Measurements from ENCODE around the gene POLN. TPM values are rescaled to one million over a fixed set of nuclear protein-coding genes. Genes with fewer than 3 reads are reported as not detected.

POLN gene
- total RNA-seq, 2 donors from 2014 or later = 3.8 to 15.2 TPM

DNA sequence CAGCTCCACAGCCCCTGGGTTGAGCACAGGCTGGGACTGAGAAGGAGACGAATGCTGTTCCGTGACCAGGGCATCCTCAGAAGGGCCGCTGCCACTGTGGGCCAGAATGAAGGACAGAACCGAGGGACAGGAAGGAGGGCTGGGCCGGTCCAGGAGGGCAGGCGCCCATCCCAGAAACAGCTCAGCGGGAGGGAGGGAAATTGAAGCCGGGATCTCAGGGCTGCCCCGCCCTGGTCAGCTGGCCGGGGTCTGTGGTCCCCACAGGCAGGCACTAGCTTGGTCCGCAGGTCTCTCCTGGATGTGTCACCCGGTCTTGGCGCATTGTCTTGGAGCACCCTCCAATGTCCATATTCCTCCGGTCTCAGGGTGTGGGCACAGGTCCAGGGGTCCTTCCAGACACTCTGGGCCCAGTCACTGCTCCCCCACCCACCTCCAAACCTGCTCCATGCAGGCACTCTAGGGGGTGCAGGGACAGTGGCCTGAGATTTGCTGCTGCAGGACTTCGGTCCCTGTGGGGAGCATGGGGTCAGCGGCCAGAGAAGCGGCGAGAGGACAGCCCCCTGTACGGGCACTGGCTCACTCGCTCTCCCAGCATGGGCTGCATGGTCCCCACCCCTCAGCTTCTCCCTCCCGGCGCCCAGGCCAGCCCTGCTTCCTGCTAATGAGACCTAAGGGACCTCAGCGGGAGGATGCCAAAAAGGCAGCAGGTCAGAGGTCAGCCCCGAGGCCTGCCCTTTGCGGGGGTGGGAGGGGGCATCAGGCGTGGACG is 43.9 kb upstream of the POLN start:
- intact Hi-C loops (cut with DNase I) = no loop called here
- no peak for DNase-seq (ENCODE audit: low spot score)

DNA sequence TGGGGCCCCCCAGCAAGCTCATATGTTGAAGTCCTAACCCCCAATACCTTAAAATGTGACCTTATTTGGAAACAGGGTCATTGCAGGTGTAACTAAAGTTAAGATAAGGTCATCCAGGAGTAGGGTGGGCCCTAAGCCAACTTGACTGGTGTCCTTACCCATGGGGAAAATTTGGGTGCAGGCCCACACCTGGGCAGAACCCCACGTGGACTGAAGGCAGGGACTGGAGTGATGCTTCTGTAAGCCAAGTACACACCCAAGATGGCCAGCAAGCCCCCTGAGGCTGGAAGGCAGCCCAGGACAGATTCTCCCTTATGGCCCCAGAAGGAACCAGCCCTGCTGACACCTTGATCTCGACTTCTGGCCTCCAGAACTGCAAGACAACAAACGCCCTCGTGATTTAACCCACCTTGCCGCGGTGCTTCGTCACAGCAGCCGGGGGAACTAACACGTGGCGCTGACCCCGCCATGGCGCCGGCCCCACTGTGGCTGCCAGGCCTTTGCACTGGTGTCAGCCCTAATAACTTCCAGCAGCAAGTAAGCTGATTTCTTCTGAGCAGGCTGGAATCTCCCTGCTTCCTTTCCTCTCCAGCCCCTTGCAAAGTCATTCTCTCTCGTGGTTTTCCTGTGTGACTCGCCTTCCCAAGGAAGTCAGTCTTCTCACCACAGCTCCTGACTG is 43.2 kb upstream of the POLN start:
- H3K4me3 ChIP-seq = no peak overlapping the region
- no peak for DNase-seq (ENCODE audit: low spot score)
- H3K9me3 ChIP-seq = no peaks in the 10 kb centered on the region
- TF ChIP-seq POLR2A (IDR thresholded peaks at IDR 0.05) (no peak), CTCF (IDR thresholded peaks at IDR 0.05) (no peak), POLR2AphosphoS5 (IDR thresholded peaks at IDR 0.05) (no peak)
- no peaks in the 10 kb centered on the region for H3K4me1 ChIP-seq (replicated peaks)
- no peaks in the 10 kb centered on the region for H3K36me3 ChIP-seq
- H3K27ac ChIP-seq = no peak overlapping the region
- H3K27me3 ChIP-seq (replicated peaks; ENCODE audit: insufficient read depth) = no peaks in the 10 kb centered on the region
- 86% methylated on average over 15 of the region's 15 CpGs for WGBS
- intact Hi-C loops (cut with DNase I) = no loop called here

More for the DNA sequence above, 43.9 kb upstream of the POLN start:
- TF ChIP-seq CTCF (IDR thresholded peaks at IDR 0.05) (no peak), POLR2A (IDR thresholded peaks at IDR 0.05) (no peak)
- no peaks in the 10 kb centered on the region for H3K27me3 ChIP-seq (replicated peaks; ENCODE audit: insufficient read depth)
- H3K36me3 ChIP-seq = no peaks in the 10 kb centered on the region
- no peak overlapping the region for H3K4me3 ChIP-seq
- no peaks in the 10 kb centered on the region for H3K4me1 ChIP-seq (replicated peaks)
- 85% methylated on average over 24 of the region's 27 CpGs for WGBS
- no peaks in the 10 kb centered on the region for H3K9me3 ChIP-seq
- H3K27ac ChIP-seq = no peak overlapping the region

DNA sequence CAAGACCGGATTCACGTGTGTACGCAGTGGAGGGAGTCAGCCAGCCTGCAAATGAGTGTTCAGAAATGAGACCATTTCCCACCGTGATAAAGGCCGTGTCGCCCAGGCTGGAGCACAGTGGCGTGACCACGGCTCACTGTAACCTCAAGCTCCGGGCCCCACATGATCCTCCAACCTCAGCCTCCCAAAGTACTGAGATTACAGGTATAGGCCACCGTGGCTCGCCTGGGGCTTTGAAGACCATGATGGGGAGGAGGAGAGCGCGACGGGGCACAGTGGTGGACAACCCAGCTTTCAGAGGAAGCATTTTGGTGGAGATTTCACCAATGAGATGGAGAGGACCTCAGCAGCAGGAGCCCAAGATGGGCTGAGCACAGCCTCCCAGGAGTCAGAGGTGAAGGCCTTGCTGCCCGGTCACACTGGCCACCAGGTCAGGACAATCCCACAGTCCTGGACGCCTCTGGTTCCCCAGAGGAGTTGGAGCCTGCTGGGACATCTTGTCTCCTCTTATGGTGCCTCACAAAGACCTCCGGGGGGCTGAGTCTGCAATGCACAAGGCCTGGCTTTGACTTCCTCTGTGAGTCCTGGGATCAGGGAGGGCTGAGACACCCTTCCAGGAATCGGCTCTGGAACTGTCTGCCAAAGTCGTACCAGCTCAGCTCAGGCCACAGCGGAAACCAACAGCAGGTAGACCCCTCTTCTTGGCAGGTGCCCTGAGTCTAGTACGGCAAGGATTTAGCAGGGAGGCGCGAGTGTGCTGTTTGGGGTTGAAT is 42.4 kb upstream of the POLN start:
- no peak overlapping the region for H3K27ac ChIP-seq
- no peaks in the 10 kb centered on the region for H3K27me3 ChIP-seq (replicated peaks; ENCODE audit: insufficient read depth)
- 95% methylated on average over 21 of the region's 23 CpGs for WGBS
- no peak for TF ChIP-seq POLR2A (IDR thresholded peaks at IDR 0.05)
- no peak for TF ChIP-seq POLR2AphosphoS5 (IDR thresholded peaks at IDR 0.05)
- TF ChIP-seq CTCF (IDR thresholded peaks at IDR 0.05) = no peak
- no peak overlapping the region for H3K4me3 ChIP-seq
- H3K9me3 ChIP-seq = no peaks in the 10 kb centered on the region
- intact Hi-C loops (cut with DNase I) = no loop called here
- no peaks in the 10 kb centered on the region for H3K4me1 ChIP-seq (replicated peaks)
- H3K36me3 ChIP-seq = no peaks in the 10 kb centered on the region
- no peak for DNase-seq (ENCODE audit: low spot score)

- no peaks in the 10 kb centered on the region for H3K9me3 ChIP-seq
- intact Hi-C loops (cut with DNase I) = no loop called here
- 93% methylated on average over 3 of the region's 3 CpGs for WGBS
- no peaks in the 10 kb centered on the region for H3K27me3 ChIP-seq (replicated peaks; ENCODE audit: insufficient read depth)
- no peak overlapping the region for H3K4me3 ChIP-seq
- DNase-seq (ENCODE audit: low spot score) = no peak
- H3K4me1 ChIP-seq (replicated peaks) = no peaks in the 10 kb centered on the region
- H3K36me3 ChIP-seq = no peaks in the 10 kb centered on the region
- TF ChIP-seq CTCF (IDR thresholded peaks at IDR 0.05) (no peak), POLR2AphosphoS5 (IDR thresholded peaks at IDR 0.05) (no peak), POLR2A (IDR thresholded peaks at IDR 0.05) (no peak)
- no peak overlapping the region for H3K27ac ChIP-seq
Observed at GRCh38 chr4:2283199-2283711, 41.3 kb upstream of the POLN start.
